ENCODE results near the gene SLFN12.
"Not testable (repeated sequence)": the region's sequence is repeated elsewhere in the genome, so short reads cannot be mapped to it uniquely, and the experiment has no call there.

- not testable (repeated sequence) for TF ChIP-seq CTCF, EP300 (IDR thresholded peaks at IDR 0.05)
Observed at GRCh38 chr17:35421069-35421468, 11.2 kb downstream of the SLFN12 start.
